IPS-NIHi7 (cell line): Measurements from ENCODE around the gene ZNF528.
A peak's percentile ranks its signal among the peaks of the same experiment; 100 is the strongest.

ENCODE experiments used
- DNase-seq: peaks from one replicate; pipeline ENCODE4 v3.0.0; 2012; ENCODE audit warnings: mixed read lengths; ENCODE audit errors: extremely low spot score

Gene ZNF528

DNA sequence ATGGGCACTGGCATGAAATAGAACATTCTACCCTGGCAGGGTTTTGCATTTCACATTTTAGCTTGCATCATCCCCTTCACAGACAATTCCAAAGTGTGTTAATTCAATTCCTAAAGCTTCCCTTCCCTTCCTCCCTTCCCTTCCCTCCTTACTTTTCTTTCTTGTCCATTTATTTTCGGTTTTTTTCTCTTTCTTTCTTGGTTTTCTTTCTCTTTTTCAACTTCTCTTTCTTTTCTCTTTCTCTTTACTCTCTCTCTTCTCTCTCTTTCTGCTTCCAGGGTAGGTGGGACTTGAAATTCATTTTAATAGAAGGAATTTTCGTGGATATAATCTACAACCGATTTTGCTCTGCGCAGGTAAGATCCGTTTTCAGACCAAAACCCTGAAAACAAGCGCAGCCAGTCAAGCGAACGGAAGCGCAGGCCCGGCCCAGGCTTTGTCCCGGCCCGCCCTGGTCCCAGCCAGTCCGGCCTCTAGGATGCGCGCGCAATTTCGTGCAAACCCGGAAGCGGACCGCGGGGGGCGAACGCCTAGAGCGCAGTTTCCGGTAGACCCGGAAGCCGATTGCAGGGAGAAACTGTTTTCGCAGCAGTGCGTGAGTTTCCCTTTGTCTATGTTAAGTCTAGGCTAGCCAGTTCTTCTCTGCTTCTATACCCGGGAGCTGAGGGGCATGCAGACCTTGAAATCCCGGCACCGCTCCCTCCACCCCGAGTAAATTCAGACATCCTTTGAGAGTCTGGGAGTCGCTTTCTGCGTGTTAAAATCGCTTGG lies at the start of gene ZNF528:
Gene ZNF528, plus strand, starts transcription at position 540 of the 771 bp plus-strand sequence. CDS start 4,165 bp downstream, outside the sequence.
- peak; percentile 94 for DNase-seq

DNA sequence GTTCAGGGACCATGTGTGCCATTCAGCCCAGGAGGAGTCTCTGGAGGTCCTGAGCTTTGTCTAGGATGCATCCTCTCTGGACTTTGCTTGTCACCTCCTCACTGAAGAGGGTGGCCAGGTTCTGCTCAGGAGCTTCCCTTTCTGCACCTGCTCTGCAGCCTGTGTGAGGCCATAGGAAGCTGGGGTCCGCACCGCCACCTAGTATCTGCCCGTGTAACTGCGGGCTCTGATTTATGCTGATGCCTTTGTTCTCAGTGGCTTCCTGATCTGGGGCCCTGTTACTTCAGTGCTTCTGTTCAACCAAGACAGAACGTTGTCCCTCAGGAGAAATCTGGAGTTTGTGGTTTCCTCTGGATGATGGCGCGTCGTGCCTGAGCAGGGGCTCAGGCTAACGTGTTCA lies 46.1 kb upstream of the ZNF528 start:
- DNase-seq, result peak; percentile 76

DNA sequence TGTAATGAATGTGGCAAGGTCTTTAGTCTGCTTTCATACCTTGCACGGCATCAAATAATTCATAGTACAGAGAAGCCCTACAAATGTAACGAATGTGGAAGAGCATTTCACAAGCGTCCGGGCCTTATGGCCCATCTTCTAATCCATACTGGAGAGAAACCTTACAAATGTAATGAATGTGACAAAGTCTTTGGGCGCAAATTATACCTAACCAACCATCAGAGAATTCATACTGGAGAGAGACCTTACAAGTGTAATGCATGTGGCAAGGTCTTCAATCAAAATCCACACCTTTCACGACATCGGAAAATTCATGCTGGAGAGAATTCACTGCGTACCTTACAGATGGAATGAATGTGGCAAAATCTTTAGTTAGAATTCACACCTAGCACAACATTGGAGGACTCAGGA lies 31.2 kb upstream of the ZNF528 start:
- DNase-seq, result no peak

DNA sequence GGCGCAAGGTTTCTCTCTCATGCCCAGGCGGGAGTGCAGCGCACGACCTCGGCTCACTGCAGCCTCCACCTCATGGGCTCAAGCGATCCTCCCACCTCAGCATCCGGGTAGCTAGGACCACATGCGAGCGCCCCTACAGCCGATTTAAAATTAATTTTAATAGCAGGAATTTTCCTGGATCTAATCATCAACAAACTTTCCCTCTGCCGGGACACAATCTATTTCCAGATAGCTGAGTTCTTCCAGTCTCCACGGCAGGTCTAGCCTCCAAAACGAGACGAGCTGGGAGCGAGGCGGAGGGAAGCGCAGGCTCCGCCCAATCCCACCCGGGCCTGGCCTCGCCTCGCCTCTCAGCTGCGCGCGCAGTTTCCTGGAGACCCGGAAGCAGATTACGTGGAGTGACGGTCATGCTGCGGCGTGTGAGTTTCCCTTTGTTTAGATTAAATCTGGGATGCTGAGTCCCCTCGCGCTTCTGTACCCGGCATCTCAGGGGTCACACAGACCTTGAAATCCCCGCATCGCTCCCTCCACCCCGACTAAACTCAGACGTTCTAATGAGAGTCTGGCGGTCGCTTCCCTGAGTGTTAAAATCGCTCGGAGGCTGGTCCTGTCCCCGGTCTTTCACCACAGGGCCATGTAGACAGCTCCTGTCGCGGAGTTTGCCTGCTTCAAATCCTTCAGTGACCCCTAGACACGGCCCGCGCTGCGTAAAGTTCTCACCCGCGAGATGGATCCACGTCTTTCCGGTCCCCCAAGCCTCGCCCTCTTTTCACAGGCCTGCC lies 27.9 kb upstream of the ZNF528 start, which contains the start of gene ZNF880:
Gene ZNF880, plus strand, starts transcription at position 365 of the 782 bp plus-strand sequence. Its CDS starts 43 bp downstream, at position 408.
- DNase-seq, result peak; percentile 97

DNA sequence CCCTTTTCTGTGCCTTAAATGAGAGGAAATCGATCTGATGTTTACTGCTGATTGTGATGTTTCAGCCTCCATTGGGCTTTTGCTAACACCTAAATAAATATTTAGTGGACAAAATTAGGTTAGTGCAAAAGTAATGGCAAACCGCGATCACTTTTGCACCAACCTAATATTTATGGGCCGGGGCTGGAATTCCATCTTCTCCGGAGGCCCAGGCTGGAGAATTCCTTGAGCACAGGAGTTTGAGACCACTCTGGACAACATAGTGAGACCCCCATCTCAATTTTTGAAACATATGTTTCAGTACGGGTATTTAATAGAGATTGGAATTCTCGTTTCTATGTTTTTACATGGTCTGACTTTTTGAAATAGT lies 27.3 kb upstream of the ZNF528 start:
- DNase-seq, result no peak

DNA sequence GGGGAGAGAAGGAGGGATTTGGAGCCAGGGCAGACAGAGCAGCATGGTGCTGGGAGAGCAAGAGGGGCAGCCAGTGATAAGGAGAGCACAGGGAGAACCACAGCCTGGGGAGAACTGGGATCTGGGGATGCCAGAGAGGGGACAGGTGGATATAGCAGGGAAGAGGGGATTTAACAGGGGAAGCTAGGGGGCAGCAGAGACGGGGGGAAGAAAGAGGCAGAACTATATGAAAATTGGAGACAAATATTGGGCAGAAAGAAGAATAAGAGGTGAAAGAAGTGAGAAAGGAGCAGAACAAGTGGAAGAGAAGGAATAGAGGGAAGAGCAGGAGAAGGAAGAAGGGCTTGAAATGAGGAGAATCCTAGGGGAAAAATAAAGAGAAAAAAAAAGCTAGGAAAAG lies 6.5 kb upstream of the ZNF528 start:
- peak; percentile 50 for DNase-seq

DNA sequence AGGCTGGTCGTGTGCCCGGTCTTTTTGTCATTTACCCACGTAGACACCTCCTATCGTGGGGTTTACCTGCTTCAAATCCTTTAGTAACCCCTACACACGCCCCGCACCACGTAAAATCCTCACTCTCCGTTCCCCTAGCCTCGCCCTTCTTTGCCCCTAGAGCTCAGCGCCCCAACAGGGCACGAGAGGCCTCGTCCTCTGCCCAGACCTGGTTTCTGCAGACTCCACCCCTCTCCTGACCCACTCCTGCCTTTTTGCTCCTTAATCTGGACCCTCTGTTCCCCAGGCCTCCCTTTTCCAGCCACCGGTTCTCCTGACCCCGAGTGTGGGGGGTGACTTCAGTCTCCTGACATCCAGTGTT lies 412 bp downstream of the ZNF528 start:
- peak; percentile 37 for DNase-seq

DNA sequence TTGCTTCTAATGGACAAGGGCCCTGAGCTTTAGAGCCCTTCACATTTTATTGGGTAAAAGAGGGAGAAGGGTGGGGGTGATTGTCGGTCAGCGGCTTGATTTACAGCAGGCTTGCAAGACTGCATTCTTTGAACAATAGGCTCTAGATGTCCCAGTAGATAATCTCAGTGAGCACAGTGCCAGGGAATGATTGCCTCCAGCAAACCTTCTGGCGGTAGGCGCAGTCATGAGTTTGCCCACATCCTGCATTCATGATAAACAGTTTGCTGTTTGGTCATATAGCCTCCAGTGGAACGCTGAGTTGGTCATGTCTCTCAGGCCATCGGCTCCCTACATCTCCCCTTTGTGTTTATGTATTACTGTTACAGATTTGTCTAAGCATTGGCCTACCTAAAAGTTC lies 12.6 kb downstream of the ZNF528 start:
- DNase-seq, result no peak

DNA sequence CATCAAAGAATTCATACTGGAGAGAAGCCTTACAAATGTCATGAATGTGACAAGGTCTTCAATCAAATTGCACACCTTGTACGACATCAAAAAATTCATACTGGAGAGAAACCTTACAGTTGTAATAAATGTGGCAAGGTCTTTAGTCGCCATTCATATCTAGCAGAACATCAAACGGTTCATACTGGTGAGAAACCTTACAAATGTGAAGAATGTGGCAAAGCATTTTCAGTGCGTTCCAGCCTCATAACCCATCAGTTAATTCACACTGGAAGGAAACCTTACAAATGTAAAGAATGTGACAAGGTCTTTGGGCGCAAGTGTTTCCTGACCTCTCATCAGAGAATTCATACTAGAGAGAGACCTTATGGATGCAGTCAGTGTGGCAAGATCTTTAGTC lies 18.1 kb downstream of the ZNF528 start:
- no peak for DNase-seq

DNA sequence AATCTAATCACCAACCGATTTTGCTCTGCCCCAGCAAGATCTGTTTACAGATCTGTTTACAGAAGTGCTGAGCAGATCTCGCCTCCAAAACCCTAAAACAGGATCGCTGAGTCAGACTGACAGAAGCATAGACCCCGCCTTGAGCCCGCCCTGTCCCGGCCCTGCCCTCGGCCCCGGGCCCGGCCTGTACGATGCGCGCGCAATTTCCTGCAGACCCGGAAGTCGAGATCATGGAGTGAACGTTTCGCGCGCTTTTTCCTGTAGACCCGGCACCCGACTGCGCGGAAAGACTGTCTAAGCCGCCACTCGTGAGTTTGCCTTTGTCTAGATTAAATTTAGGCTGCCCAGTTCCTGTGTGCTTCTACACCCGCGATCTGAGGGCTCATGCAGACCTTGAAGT lies 31.3 kb downstream of the ZNF528 start, which contains the start of gene ZNF534:
Gene ZNF534, plus strand, starts transcription at position 212 of the 400 bp plus-strand sequence. CDS start 2,327 bp downstream, outside the sequence.
- DNase-seq, result no peak

DNA sequence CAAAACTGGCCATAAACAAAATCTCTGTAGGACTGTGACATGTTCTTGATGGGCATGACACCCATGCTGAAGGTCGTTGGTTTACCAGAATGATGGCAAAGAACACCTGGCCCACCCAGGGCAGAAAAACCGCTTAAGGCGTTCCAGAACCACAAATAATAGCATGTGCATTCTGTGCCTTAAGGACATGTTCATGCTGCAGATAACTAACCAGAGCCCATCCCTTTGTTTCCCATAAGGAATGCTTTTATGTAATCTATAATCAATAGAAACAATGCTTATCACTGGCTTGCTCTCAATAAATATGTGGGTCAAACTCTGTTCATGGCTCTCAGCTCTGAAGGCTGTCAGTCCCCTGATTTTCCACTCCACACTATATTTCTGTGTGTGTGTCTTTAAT lies 44.5 kb downstream of the ZNF528 start:
- no peak for DNase-seq

DNA sequence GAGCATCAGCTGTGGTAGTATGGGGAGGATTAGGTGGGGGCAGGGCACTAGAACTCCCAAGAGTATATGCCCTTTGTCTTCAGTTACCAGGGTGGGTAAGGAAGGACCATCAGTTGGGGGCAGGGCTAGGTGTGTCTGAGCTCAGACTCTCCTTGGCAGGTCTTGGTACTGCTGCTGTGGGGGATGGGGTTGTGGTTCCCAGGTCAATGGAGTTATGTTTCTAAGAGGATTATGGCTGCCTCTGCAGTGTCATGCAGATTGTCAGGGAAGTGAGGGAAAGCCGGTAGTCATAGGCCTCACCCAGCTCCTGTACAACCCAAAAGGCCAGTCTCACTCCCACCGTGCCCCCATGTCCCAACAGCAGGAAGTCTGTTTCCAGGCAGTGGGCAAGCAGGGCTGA lies 46.9 kb downstream of the ZNF528 start:
- DNase-seq, result no peak

DNA sequence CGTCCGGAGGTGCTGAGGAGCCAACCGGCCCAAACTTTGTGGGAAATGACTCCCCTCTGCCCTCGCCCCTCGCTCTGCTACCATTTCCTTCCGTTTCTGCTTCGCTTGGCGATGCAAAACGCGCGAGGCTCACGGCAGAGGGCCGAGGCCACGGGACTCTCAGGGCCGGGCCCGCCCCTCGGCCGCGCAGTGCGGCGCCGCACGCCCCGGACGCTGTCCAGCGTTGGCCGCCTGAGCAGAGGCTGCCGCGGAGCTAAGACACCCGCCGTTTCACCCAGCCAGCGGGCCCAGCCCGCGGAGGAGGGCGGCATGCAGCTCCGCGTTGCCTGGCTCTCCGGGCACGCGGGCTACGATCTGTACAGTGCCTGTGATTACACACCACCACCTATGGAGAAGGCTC lies 53.6 kb downstream of the ZNF528 start:
- no peak for DNase-seq

DNA sequence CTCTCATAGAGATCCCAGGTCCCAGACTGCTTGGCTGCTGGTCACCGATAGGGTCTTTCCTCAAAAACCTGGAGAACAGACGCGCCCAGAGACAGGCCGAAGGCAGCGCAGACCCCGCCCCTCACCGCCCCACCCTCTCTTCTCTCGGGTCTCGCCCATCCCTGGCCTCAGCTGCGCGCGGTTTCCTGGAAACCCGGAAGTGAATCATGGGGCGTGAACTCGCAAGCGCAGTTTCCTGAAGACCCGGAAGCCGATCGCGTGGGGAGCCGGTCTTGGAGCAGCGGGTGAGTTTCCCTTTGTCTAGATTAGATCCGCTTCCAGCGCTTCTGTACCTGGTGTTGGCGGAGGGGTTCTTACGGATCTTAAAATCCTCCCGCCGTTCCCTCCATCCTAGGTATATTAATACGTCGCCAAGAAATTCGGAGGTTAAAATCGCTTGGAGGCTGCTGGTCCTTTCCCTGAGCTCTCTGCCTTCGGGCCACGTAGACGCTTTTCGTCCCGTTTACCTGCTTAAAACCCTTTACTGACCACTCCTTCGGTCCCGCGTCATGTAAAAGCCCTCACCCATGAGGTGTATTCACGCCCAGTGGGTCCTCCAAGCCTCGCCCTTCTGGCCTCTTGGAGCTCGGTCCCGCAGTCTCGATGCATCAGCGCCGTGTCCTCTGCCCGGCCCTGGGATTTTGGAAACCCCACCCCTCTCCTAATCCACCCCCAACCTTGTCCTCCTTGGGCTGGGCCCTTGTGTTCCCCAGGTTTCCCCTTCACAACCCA lies 55.9 kb downstream of the ZNF528 start, which contains the start of gene ZNF578:
Gene ZNF578, plus strand, starts transcription at position 230 of the 771 bp plus-strand sequence. CDS start 48,293 bp downstream, outside the sequence.
- DNase-seq, result peak; percentile 98

DNA sequence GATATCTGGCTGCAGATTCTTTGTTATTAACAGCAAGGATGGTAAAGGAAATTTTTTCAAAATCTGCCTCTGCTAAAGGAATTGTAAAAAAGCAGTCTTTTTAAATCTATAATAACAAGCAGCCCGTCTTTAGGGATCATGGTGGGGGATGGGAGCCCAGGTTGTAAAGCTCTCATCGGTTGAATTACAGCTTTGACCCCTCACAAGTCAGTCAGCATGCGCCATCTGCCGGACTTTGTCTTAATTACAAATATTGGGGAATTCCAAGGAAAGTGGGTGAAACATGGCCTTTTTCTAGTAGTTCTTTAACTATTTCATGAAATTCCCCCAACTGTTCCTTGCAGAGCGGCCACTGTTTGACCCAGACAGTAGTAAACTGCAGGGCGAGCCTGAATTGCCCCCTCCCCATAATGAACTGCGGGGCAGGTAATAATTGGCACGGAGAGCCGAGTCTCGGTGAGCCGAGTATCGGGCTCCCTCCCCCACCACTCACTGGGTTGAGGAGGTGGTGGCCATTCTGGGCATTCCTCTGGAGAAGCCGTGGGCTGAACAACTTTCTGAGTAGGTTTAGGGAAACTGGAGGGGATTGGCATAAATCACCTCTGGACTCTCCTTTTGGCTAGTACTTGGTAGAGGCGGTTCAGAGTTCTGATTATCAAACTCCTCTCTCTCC lies 67.3 kb downstream of the ZNF528 start:
- DNase-seq, result peak; percentile 71
